ENCODE results near the gene STUB1.

STUB1 gene

DNA sequence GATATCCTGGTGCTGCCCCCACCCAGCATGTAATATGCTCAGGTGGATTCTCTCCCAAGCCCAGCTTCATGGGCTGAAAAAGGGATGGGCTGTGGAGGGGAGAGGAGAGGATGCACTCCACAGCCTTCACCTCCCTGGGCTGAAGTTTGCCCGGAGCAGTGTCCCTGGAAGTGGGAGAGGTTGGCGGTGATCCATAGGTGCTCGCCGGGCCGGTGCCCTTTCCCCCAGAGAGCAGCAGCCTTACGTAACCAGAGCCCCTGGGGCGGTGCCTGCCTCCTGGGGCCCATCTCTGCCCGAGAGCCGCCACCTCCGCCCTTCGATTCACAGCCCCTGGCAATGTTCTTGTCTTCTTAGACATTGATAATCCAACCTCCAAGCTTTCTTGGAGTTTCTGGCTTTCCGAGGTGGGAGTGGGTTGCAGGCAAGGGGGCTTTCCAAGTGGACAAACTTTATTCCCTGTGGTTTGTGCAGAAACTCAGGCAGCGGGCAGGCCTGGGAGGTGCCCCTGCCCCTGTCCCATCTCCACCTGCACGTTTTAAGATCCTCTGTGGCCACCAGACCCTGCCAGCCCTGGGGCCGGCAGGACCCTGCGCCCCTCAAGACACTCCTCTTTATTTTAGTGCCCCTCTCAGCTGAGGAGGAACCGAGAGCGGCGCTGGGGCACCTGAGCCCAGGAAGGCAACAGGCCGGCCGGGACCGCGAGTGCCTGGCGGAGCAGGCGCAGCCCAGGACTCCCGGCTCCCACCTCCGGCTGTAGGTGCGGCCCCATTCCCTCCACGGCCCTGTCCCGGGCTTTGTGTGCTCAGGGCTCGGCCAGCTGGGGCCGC, 34.1 kb upstream of the STUB1 start:
- no peak for DNase-seq

DNA sequence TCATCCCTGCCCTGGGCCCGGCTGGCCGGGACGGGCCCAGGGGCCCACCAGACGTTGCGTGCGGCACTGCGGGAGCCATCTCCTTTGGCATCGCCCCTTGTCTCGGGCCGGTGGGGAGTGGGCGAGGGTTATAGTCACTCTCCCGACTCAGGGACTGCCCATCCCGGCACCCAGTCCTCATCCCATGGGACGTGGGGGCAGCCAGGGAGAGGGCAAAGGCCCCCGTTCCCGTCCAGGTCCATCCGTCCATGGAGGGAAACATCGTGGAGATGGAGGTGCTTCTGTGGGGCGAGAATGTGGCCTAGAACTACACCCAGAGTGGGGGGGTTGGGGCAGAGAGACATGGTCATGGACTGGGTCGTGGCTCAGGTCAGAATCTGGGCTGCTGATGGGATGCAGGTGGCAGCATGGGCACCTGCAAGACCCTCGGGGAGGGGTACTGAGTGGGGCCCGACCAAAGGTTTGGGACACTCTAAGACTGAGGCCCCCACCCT, 33.5 kb upstream of the STUB1 start:
- DNase-seq, result no peak

DNA sequence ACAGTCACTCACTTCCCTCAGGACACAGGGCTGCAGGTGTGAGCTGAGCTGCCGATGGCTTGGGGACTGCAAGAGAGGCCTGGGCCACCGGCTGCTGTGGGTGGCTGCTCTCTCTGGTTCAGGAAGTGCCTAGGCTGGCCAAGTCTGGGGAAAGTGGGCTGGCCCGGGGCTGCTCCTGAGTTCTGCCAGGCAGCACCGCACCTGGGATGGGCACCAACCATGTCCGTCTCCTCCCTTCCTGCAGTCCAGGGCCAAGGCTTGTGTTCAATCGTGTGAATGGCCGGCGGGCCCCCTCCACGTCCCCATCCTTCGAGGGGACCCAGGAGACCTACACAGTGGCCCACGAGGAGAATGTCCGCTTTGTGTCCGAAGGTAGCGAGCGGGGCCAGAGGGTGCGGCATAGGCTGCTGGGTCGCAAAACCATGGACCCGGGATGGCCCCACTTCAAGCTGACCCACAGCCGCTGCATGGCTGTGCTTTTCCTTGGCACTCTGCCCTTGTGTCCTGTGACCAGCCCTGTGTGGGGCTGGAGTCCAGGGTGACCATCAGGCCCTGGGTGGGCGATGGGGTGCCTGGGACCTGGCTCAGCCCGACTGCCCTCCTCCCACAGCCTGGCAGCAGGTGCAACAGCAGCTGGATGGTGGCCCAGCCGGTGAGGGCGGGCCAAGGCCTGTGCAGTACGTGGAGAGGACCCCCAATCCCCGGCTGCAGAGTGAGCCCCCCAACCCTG, 32.9 kb upstream of the STUB1 start:
- no peak for DNase-seq

DNA sequence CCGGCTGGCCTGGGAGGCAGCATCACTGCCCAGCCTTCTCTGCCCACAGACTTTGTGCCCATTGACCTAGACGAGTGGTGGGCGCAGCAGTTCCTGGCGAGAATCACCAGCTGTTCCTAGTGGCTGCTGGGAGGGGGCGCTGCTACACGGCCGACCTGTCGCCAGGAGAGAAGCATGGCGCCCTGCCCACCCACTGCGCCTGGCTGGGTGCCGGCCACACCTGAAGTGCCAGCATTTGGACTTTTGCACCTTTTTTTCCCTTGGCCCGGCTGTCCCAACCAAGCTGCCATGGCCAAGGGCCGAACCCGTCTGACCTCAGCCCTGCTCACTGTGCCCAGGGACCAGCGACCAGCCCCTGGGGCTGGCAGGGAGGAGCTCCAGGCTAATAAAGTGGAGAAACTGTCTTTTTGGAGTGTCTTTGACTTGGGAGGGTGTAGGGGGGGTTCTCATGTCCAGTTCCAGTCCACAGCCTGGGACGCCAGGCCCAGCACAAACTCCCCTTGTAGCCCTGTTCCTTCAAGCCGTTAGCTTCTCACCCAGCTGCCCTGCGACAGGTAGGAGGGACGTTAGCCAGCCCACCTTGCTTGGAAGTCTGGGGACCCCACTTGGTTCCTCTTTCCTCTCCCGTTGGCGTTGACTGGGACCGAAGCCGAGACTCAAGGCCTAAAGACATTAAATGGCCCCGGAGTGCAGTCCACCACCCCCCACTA, 32.0 kb upstream of the STUB1 start:
- peak; percentile 55 for DNase-seq

DNA sequence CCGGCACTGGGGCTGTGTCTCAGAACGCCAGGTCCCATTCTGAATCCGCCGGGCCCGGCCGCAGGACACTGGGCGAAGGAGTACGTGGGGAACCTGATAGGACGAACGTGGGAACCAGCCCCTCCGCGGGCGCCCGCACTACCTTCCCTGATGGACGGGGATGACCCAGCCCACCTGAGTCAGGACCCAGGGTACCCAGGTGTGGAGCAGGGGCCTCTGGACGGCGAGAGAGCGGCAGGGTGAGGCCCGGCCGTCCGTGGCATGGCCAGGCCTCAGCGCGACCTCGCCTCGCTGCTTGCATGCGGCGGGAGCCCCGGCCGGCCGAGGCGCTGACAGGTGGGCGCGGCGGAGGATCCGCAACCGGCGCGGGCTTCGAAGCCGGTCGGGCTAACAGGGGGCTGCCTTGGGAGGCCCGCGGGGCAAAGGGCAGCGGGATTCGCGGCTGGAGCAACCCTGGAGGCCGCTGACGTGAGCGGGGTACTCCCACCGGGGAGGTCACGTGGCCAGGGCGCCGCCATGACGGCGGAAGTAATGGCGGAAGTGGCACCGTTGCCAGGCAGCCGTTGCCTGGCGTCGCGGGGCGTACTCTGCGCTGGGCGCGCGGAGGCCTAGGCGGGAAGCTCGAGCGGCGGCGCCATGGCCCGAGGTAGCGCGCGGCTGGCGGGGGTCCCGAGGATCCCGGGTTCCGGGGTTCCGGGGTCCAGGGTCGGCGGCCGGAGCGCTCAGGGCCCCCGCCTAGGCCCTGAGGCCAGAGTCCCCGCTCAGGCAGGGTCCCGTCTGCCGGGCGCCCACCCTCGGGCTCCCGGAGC, 31.2 kb upstream of the STUB1 start, which contains the start of gene WDR90:
Gene WDR90 (plus strand): TSS at position 585 of the 809 bp plus-strand sequence. CDS start 52 bp downstream, at position 637.
- DNase-seq, result peak; percentile 78

DNA sequence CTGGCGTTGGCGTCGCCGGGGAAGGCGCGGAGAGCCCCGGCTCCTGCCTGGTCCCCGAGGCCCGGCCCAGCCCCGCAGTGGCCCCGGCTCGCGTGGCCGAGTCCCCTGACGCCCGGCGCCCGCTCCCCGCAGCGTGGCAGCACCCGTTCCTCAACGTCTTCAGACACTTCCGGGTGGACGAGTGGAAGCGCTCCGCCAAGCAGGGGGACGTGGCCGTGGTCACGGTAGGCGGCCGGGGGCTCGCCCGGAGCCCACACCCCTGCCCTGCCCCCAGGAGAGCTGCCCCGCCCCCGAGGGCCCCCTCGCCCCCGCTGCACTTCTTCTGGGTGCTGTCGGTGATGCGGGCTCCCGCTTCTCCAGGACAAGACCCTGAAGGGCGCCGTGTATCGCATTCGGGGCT, 30.6 kb upstream of the STUB1 start:
- no peak for DNase-seq

DNA sequence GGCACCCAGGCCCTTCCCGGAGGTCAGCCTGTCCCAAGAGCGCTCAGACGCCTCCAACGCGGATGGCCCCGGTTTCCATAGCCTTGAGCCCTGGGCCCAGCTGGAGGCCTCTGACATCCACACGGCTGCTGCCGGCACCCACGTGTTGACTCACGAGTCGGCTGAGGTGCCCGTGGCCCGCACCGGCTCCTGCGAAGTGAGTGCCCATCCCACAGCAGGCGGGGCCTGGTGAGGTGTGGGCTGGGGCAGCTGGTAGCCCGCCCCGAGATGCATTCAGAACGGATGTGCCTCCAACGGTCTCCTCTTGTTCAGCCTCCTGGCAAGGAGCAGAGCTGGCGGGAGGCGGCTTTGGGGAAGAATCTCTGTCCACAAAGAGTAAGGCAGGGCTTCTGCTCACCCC, 28.4 kb upstream of the STUB1 start:
- no peak for DNase-seq

DNA sequence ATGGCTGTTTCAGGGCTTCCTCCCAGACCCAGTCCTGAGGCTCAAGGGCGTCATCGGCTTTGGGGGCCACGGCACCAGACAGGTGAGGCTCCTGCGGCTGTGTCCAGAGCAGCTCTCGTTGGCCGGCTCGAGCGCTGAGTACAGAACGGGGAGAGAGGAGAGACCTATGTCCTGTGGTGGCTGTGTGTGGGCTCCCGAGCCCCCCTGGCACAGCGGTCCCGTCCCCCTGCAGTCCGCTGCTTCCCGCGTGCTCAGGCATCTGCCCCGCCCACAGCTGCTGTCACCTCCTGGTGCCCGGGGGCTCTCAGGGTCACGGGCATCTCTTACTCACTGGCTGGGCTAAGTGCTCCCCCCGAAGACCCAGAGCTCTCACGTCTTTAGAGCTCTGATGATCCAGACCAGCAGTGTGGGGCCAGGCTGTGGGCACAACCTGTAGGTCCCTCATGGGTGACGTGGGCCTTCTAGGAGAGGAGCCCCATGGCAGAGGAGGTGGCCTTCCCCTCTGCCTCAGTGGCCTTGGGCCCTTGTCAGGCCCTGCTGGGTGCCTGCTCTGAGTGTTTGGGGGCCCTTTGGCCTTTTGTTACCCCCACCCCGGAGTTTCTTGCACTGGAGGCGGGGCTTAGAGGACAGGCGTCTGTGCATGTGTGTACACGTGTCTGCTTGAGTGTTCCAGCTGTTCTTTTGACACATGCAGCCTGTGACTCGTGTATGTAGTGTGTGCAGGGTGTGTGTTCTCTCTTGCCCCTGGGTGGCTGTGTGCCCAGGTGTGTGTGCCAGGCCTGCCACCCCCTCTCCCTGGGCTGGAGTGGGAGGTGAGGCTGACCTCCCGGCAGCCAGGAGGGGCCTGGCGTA, 27.5 kb upstream of the STUB1 start:
- no peak for DNase-seq

DNA sequence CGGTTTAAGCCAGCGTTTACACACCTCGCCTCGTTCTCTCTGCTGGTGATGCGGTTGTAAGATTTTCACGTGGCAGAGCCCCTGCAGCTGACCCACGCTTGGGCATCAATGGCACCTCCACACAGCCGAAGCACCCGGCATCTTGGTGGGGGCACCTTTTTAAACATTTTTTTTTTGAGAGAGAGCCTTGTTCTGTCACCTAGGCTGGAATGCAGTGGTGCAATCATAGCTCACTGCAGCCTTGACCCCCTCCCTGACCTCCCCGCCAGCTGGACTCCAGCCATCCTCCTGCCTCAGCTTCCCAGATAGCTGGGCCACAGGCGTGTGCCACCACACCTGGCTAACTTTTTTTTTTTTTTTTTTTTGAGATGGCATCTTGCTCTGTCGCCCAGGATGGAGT, 26.2 kb upstream of the STUB1 start:
- DNase-seq, result no peak

DNA sequence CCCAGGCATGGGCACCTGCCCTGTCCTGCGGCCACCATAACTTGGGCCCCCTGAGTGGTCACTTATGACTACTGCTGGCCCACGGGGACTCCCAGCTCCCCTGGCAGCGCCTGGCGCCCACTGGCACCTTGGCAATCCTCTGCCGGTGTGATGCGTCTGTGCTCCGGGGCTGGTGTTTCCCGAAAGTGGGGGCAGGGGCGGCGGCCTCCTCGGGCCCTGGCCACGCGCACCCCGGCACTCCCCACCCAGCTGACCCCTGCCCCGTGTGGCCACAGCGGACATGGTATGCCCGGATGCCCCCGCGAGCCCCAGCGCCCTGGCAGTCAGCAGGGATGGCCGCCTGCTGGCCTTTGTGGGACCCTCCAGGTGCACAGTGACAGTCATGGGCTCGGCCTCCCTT, 22.7 kb upstream of the STUB1 start:
- no peak for DNase-seq

DNA sequence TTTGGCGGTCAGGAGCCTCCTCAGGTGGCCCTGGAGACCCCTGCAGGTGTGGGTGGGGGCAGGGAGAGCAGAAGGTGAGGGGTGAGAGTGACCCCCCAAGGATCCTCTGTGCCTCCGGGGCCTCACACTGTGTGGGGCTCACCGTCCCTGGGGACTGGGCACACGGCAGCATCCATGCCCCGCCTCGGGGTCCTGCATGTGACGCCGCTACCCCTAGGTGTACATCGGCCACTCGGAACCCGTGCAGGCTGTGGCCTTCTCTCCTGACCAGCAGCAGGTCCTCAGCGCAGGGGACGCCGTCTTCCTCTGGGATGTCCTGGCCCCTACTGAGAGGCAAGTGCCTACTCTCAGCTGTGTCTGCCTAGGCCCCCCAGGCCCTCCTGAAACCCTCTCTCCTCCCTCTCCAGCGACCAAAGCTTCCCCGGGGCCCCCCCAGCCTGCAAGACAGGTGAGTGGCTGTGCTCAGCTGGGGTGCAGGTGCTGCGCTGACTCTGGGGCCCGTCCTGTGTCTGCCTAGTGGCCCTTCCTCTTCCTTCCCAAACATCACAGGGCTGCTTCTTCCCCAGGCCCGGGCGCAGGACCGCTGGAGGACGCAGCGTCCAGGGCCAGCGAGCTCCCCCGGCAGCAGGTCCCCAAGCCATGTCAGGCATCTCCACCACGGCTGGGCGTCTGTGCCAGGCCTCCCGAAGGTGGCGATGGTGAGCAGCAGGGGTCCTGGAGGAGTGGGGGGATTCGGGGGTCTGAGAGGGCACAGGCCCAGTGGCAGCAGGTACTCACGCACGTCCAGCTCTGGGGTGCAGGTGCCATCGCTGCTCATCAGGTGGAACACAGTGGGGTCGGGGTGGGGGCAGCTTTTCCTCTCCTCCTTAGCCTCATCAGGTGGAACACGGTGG, 21.3 kb upstream of the STUB1 start:
- no peak for DNase-seq

DNA sequence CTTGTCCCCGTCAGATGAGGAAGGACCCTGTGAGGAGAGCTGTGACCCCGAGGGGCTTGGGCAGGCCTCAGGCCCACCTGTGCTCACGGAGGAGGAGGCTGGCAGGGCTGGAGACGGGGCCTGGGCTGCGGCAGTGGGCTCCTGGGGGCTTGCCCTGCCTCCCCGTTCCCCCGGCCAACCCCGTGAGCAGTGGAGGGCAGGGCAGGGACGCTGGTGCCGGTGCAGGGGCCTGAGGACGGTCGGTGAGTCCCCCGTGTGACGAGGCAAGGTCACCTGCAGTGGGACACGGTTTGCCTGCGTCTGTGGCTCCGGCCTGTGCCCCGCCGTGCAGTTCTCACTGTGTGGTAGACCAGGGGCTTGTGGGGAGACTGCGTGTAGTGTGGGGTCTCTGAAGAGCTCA, 20.6 kb upstream of the STUB1 start:
- no peak for DNase-seq

DNA sequence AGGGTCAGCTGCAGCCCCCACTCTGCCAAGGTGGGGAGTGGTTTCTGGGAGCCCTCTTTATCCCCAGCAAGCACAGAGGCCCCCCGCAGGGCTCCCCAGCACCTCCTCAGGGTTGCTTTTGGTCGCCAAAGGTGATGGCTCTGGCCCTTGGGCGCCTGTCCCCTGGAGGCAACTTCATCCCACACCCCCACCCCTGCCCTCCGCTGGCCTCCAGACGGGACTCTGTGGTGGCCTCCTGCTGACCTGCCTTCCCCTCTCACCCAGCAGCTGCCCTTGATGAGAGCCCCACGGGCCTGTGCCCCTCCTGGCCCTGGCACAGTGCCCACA, 20.1 kb upstream of the STUB1 start:
- no peak for DNase-seq

DNA sequence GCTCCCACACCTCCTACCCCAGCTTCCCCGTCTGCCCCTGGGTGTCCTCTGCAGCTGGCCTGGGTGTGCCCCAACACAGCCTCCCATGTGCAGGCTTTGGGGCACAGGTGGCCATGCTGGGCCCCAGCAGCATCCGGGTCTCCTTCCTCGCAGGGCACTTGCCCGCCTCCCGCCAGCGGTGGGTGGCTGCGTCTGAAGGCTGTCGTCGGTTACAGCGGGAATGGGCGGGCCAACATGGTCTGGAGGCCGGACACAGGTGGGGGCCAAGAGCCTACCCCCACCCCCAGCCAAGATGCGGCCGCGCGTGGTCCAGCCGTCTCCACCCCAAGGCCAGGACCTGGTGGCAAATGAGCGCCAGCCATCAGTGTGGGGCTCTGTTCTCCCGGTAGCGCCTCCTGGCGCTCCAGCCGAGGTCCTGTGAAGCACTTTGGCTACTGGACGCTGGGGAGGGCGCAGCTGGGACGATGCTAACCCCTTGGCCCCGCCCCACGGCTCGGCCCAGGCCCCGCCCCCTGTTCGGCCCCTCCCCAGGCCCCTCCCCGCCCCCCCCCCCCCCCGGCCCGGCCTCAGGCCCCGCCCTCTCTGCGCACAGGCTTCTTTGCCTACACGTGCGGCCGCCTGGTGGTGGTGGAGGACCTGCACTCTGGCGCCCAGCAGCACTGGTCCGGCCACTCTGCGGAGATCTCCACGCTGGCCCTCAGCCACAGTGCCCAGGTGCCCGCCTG, 19.6 kb upstream of the STUB1 start:
- DNase-seq, result no peak

DNA sequence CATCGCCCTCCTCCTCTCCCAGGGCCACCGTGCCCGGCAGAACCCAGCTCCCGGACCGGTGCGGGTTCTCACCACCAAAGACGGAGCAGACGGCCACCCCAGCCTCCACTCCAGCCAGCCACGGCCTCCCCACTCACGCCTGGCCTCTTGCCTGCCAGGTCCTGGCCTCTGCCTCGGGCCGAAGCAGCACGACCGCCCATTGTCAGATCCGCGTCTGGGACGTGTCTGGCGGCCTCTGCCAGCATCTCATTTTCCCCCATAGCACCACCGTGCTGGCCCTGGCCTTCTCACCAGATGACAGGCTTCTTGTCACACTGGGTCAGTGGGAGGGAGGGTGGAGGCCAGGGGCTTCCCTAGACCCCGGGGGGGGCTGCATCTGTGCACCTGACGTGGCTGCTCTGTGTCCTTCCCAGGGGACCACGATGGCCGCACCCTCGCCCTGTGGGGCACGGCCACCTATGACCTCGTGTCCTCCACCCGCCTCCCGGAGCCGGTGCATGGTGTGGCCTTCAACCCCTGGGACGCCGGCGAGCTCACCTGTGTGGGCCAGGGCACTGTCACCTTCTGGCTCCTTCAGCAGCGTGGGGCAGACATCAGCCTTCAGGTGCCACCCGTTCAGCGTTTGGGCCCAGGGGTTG, 18.9 kb upstream of the STUB1 start:
- no peak for DNase-seq

DNA sequence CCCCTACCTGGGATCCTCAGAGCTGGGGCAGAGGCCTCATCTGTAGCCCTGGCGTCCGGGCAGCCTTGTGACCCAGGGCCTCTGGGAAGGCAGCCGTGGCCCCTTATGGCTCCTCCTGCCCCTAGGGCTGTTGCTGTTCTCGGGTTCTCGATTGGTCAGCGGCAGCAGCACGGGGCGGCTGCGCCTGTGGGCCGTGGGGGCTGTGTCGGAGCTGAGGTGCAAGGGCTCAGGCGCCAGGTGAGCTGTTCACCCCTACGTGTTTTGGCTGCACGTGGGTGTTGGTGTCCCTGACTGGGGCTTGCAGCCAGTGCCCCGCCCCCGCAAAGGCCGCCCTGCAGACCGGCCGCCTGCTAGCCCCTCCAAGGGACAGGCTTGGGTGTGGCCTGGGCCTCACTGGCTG, 18.1 kb upstream of the STUB1 start:
- DNase-seq, result no peak

DNA sequence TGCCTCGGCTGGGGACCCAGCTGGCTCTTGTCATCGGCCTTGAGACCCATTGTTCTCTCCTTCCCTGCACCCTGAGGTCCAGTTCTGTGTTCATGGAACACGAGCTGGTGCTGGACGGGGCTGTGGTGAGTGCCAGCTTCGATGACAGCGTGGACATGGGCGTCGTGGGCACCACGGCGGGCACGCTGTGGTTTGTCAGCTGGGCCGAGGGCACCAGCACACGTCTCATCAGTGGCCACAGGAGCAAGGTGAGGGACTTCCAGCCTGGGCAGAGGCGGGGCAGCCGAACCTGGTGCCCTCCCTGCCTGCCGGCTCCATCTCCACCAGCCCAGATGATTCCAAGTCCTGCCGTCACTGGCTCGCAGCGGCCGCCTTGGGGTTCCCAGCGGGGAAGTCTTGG, 17.6 kb upstream of the STUB1 start:
- DNase-seq, result no peak

DNA sequence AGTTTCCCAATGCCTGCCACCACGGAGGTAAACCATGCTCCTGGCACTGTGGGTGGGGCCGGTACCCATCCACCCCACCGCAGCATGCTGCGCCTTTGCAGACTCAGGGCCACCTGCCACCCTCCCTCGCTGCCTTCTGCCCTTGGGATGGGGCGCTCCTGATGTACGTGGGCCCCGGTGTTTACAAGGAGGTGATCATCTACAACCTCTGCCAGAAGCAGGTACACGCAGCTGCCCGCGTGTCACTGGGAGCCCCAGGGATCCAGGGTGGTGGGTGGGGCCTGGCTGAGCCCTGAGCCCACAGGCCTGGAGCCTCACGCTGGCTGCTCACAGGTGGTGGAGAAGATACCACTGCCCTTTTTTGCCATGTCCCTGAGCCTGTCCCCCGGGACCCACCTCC, 13.6 kb upstream of the STUB1 start:
- no peak for DNase-seq

DNA sequence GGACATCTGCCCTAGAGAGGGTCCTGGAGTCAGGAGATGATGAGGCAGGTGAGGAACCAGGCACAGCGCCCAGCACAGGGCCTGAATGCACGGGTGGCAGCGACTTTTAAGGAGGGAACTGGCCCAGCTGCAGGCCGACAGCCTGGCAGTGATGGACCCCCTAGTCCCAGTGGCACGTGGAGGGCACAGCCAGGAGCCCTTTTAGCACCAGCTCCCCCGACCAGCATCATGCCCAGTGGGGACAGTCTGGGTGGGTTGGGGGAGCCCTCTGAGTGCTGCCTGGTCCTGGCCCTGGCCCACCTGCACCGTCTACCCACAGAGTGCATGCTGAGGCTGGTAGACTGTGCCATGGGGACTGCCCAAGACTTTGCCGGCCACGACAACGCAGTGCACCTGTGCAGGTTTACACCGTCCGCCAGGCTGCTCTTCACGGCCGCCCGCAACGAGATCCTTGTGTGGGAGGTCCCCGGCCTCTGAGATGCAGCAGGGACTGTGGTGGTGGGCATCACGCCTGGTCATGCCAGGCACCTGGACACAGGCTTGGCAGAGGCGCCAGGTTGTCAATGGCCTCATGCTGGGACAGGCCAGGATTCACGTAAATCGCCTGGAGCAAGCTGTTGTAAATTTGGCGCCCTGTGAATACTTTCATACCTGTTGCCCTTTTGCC, 13.0 kb upstream of the STUB1 start:
- no peak for DNase-seq
